ENCODE data around the gene COX8A. TPM values are rescaled to one million over a fixed set of nuclear protein-coding genes. Genes with fewer than 3 reads are reported as not detected.

The COX8A gene
- total and polyA plus RNA-seq, 2 of the 8 experiments (the other 6 are each of a cell fraction or from before 2014, with no cell fraction given): 365 to 1,720 TPM

GRCh38 chr11:64018310-64018709, 43.9 kb downstream of the COX8A start:
- Histone ChIP-seq H3K79me2 (ENCODE audit: control insufficient read depth in 1 of 2, insufficient read depth in 2 of 2, low read length in 2 of 2) (no peaks in the 10 kb centered on the region), H3K56ac (replicated peaks; ENCODE audit: insufficient read length, low read depth, low read length) (no peak overlapping the region), H3K9me3 (ENCODE audit: insufficient read depth in 2 of 2, low read depth in 1 of 2, low read length in 1 of 2) (no peaks in the 10 kb centered on the region), H3K36me3 (ENCODE audit: control insufficient read depth in 2 of 4, insufficient read depth in 4 of 4, low read length in 3 of 4) (no peaks in the 10 kb centered on the region), H4K5ac (ENCODE audit: insufficient read length, low read depth, low read length) (no peak overlapping the region), H2AK5ac (ENCODE audit: low read depth, low read length) (no peak overlapping the region), H3K79me1 (ENCODE audit: low read depth, low read length) (no peaks in the 10 kb centered on the region), H3K23ac (ENCODE audit: insufficient read length) (no peak overlapping the region), H2BK15ac (ENCODE audit: low read length) (no peak overlapping the region; the same call in 1 of the 2 replicates), H3K23me2 (ENCODE audit: low read depth, low read length) (no peaks in the 10 kb centered on the region), H3K14ac (ENCODE audit: insufficient read length) (no peak overlapping the region), H3K4ac (replicated peaks; ENCODE audit: insufficient read length, low read depth, low read length) (no peak overlapping the region), H2AFZ (ENCODE audit: low read length) (no peak overlapping the region), H4K91ac (replicated peaks; ENCODE audit: insufficient read length, low read length) (no peak overlapping the region), H3K18ac (ENCODE audit: extremely low read depth, low read length) (no peak overlapping the region), H3K27me3 (replicated peaks in 1 of 4; ENCODE audit: control insufficient read depth in 3 of 4, extremely low read depth in 1 of 4, insufficient read depth in 3 of 4, low read length in 3 of 4) (peaks cover 2 to 36% (median 22%) of the 10 kb centered on the region in 4 experiments; a peak in 6 of 7 replicates), H3K4me1 (replicated peaks in 1 of 4; ENCODE audit: control insufficient read depth in 3 of 4, insufficient read depth in 4 of 4, low read length in 3 of 4) (peaks cover 0 to 27% (median 20%) of the 10 kb centered on the region in 4 experiments; a peak in 6 of 7 replicates), H2BK12ac (ENCODE audit: low read depth, low read length) (no peak overlapping the region), H3K4me3 (ENCODE audit: extremely low read depth in 1 of 4, insufficient read depth in 2 of 4, low read depth in 3 of 4, low read length in 4 of 4) (no peak overlapping the region), H3K9ac (replicated peaks in 1 of 4; ENCODE audit: extremely low read depth in 1 of 4, low read depth in 3 of 4, low read length in 3 of 4) (no peak overlapping the region), H2BK5ac (ENCODE audit: low read depth, low read length) (no peak overlapping the region), H2BK20ac (ENCODE audit: low read length) (no peak overlapping the region), H3K4me2 (ENCODE audit: insufficient read depth in 1 of 2, low read depth in 2 of 2, low read length in 2 of 2) (no peak overlapping the region), H4K8ac (ENCODE audit: extremely low read depth, insufficient read depth, low read length) (no peak overlapping the region), H4K20me1 (replicated peaks in 1 of 2; ENCODE audit: control insufficient read depth in 1 of 2, insufficient read depth in 2 of 2, low read length in 2 of 2) (peaks cover 3 to 4% of the 10 kb centered on the region in 2 experiments), H3K27ac (ENCODE audit: low read depth, low read length) (no peak overlapping the region), H2BK120ac (replicated peaks; ENCODE audit: low read depth, low read length) (no peak overlapping the region)
- TF ChIP-seq TBP (IDR thresholded peaks at IDR 0.05; ENCODE audit: low read depth, low read length) (no peak), USF2 (IDR thresholded peaks at IDR 0.05; ENCODE audit: low read length) (no peak), ZNF274 (IDR thresholded peaks at IDR 0.05; ENCODE audit: borderline replicate concordance, extremely low read depth, low read length) (no peak), CTCF (IDR thresholded peaks at IDR 0.05; ENCODE audit: control extremely low read depth in 1 of 3, insufficient read depth in 1 of 3, low read depth in 1 of 3, low read length in 3 of 3) (no peak), RBBP5 (IDR thresholded peaks at IDR 0.05; ENCODE audit: borderline replicate concordance, low read depth, low read length) (no peak), YY1 (IDR thresholded peaks at IDR 0.05; ENCODE audit: low read depth, low read length) (no peak), CHD2 (IDR thresholded peaks at IDR 0.05; ENCODE audit: low read length) (no peak)
- CTCF ChIA-PET (ENCODE audit: partially characterized antibody): interaction anchor here (0.6 to 8.2 kb wide), 10 partner anchors 9 to 975 kb away, joined by 3 to 74 read pairs (median 3); no protein-coding TSS in a partner anchor
- 84% methylated on average over 5 of the region's 8 CpGs; no CpG with 5 or more reads in 1 of the 2 experiments for WGBS, 2 experiments (ENCODE audit: extremely low coverage in 1 of 2, insufficient coverage in 1 of 2, insufficient read length in 1 of 2, insufficient replicate concordance in 2 of 2, low coverage in 1 of 2, low lambda C conversion rate in 2 of 2, missing lambda C conversion rate in 1 of 2)
- POLR2A ChIA-PET (ENCODE audit: partially characterized antibody): interaction anchor here (0.6 to 2.0 kb wide), 3 partner anchors 10 to 80 kb away, joined by 4 to 11 read pairs (median 5); no protein-coding TSS in a partner anchor
- no peak for DNase-seq (ENCODE audit: low read depth in 1 of 2, low spot score in 2 of 2)
- FAIRE-seq: no peak
